ENCODE measurements around the gene GSTA1. TPM values are rescaled to one million over a fixed set of nuclear protein-coding genes. Genes with fewer than 3 reads are reported as not detected.
"Not testable (repeated sequence)": the region's sequence is repeated elsewhere in the genome, so short reads cannot be mapped to it uniquely, and the experiment has no call there.

Gene GSTA1
- polyA plus RNA-seq, 1 donor = not detected

GRCh38 chr6:52757651-52758338 is 45.8 kb downstream of the GSTA1 start:
- not testable (repeated sequence) for DNase-seq

GRCh38 chr6:52754443-52754842 is 49.2 kb downstream of the GSTA1 start:
- no peak for DNase-seq

GRCh38 chr6:52753137-52753536 is 50.5 kb downstream of the GSTA1 start:
- not testable (repeated sequence) for DNase-seq

- no peak for DNase-seq
Measured at GRCh38 chr6:52752310-52752709, 51.3 kb downstream of the GSTA1 start.

GRCh38 chr6:52749556-52750152 is 54.0 kb downstream of the GSTA1 start:
- DNase-seq = no peak

GRCh38 chr6:52747301-52747700 is 56.3 kb downstream of the GSTA1 start:
- not testable (repeated sequence) for DNase-seq

GRCh38 chr6:52746213-52746612 is 57.4 kb downstream of the GSTA1 start:
- no peak for DNase-seq

- no peak for DNase-seq
Measured at GRCh38 chr6:52745764-52746201, 57.8 kb downstream of the GSTA1 start.

- no peak for DNase-seq
Measured at GRCh38 chr6:52741872-52742271, 61.7 kb downstream of the GSTA1 start.

Other genes starting within 250 kb of the GSTA1 start
- gene TRAM2, start 226.8 kb downstream of the GSTA1 start, polyA plus RNA-seq (ENCODE audit: insufficient read length) = 17.6 TPM
- gene TMEM14A, start 132.7 kb downstream of the GSTA1 start, polyA plus RNA-seq (ENCODE audit: insufficient read length) = 13.4 TPM
- not detected for gene GSTA2, start 40.3 kb downstream of the GSTA1 start, polyA plus RNA-seq (ENCODE audit: insufficient read length)
- gene GSTA5, start 37.0 kb upstream of the GSTA1 start, polyA plus RNA-seq (ENCODE audit: insufficient read length) = not detected
- gene GSTA3, start 105.9 kb upstream of the GSTA1 start, polyA plus RNA-seq (ENCODE audit: insufficient read length) = not detected
- gene GSTA4, start 191.5 kb upstream of the GSTA1 start, polyA plus RNA-seq (ENCODE audit: insufficient read length) = 45.2 TPM

All from hindlimb muscle (tissue), 1 donor.